GM21515 (cell line): Measurements from ENCODE around the gene FPGT.
"Not testable (repeated sequence)": the region's sequence is repeated elsewhere in the genome, so short reads cannot be mapped to it uniquely, and the experiment has no call there.

Experiments used
- ATAC-seq: cut with Tn5 transposase; IDR thresholded peaks from one replicate; pipeline ENCODE4 v1.9.1; 2021; ENCODE audit not compliant: unreplicated experiment

Gene FPGT

DNA sequence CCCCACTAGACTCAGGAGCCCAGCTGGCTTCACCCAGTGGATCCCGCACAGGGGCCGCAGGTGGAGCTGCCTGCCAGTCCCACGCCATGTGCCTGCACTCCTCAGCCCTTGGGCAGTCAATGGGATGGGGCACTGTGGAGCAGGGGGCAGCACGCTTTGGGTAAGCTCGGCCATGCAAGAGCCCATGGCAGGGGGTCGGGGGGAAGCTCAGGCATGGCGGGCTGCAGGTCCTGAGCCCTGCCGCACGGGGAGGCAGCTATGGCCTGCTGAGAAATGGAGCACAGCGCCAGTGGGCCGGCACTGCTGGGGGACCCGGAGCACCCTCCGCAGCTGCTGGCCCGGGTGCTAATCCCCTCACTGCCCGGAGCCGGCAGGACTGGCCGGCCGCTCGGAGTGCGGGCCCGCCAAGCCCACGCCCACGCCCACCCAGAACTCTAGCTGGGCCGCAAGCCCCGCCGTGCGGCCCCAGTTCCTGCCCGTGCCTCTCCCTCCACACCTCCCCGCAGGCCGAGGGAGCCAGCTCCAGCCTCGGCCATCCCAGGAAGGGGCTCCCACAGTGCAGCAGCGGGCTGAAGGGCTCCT lies 55.3 kb downstream of the FPGT start:
- ATAC-seq = not testable (repeated sequence)
